KMS-11 (cell line): ENCODE measurements around the gene DPP9.

Experiments used
- H2AFZ ChIP-seq: fragments of 200-600 bp; sonication (generic); 2 replicates; pipeline ENCODE4 v1.6.1; 2016; ENCODE audit warnings: antibody characterized with exemption, mixed run types, low read depth
- H3K27ac ChIP-seq: fragments of 200-600 bp; sonication (generic); 2 replicates; pipeline ENCODE4 v1.6.1; 2016; ENCODE audit warnings: mild to moderate bottlenecking, mixed run types
- H3K27me3 ChIP-seq: fragments of 200-600 bp; sonication (generic); 2 replicates; pipeline ENCODE4 v1.6.1; 2017; ENCODE audit warnings: mild to moderate bottlenecking, low read depth, mixed run types, moderate library complexity; ENCODE audit not compliant: insufficient read depth
- H3K36me3 ChIP-seq: fragments of 200-600 bp; sonication (generic); 2 replicates; pipeline ENCODE4 v1.6.1; 2017; ENCODE audit warnings: mild to moderate bottlenecking, mixed run types; ENCODE audit not compliant: insufficient read depth
- H3K4me1 ChIP-seq: fragments of 200-600 bp; sonication (generic); 2 replicates; pipeline ENCODE4 v1.6.1; 2016; ENCODE audit warnings: mild to moderate bottlenecking, low read depth, mixed run types; ENCODE audit not compliant: poor library complexity, severe bottlenecking
- H3K4me2 ChIP-seq: fragments of 200-600 bp; sonication (generic); 2 replicates; pipeline ENCODE4 v1.7.0; 2016; ENCODE audit warnings: mild to moderate bottlenecking, mixed run types
- H3K4me3 ChIP-seq: fragments of 200-600 bp; sonication (generic); IDR thresholded peaks from 2 replicates; pipeline ENCODE4 v1.6.1; 2017; ENCODE audit warnings: low read depth, low read length, mixed read lengths; ENCODE audit not compliant: insufficient read depth
- H3K79me2 ChIP-seq: fragments of 200-600 bp; sonication (generic); 2 replicates; pipeline ENCODE4 v1.6.1; 2016; ENCODE audit warnings: low read depth, mixed run types; ENCODE audit not compliant: insufficient read depth
- H3K9ac ChIP-seq: fragments of 200-600 bp; sonication (generic); 2 replicates; pipeline ENCODE4 v1.6.1; 2016; ENCODE audit warnings: mild to moderate bottlenecking, mixed run types
- H4K20me1 ChIP-seq: fragments of 200-600 bp; sonication (generic); 2 replicates; pipeline ENCODE4 v1.6.1; 2016; ENCODE audit warnings: mild to moderate bottlenecking, mixed run types; ENCODE audit not compliant: insufficient read depth
- TF ChIP-seq, protein P1 (sequence below): fragments of 200-600 bp; sonication (generic); conservative IDR thresholded peaks from 2 replicates; pipeline ENCODE4 v1.6.1; 2017; ENCODE audit warnings: low read depth, mild to moderate bottlenecking, antibody characterized with exemption, low read length, moderate library complexity, mixed read lengths

Gene DPP9

DNA sequence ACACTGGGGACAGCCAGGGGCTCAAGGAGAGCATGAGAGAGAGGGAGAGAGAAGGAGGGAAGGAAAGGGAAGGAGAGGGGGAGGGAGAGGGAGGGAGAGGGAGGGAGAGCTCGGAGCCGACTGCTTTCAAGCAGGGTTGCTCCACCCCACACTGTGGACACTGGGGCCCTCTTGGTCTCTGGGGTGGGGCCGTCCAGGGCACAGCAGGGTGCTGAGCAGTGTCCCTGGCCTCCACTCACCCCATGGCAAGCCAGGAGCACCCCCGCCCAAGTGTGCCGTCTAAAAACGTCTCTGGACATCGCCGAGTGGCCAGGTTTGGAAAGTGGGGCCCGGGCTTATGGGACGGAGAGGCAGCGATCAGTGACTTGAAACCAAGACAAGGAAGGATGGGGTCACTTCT lies 20.9 kb downstream of the DPP9 start:
- Histone ChIP-seq H2AFZ (no peak overlapping the region), H3K27ac (no peak overlapping the region), H3K4me3 (no peak overlapping the region), H3K4me1 (no peaks in the 10 kb centered on the region), H3K9ac (no peak overlapping the region), H4K20me1 (no peaks in the 10 kb centered on the region), H3K79me2 (no peaks in the 10 kb centered on the region), H3K36me3 (no peaks in the 10 kb centered on the region), H3K4me2 (no peak overlapping the region), H3K27me3 (no peaks in the 10 kb centered on the region)
- TF ChIP-seq, protein P1, sequence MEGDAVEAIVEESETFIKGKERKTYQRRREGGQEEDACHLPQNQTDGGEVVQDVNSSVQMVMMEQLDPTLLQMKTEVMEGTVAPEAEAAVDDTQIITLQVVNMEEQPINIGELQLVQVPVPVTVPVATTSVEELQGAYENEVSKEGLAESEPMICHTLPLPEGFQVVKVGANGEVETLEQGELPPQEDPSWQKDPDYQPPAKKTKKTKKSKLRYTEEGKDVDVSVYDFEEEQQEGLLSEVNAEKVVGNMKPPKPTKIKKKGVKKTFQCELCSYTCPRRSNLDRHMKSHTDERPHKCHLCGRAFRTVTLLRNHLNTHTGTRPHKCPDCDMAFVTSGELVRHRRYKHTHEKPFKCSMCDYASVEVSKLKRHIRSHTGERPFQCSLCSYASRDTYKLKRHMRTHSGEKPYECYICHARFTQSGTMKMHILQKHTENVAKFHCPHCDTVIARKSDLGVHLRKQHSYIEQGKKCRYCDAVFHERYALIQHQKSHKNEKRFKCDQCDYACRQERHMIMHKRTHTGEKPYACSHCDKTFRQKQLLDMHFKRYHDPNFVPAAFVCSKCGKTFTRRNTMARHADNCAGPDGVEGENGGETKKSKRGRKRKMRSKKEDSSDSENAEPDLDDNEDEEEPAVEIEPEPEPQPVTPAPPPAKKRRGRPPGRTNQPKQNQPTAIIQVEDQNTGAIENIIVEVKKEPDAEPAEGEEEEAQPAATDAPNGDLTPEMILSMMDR: no peak

DNA sequence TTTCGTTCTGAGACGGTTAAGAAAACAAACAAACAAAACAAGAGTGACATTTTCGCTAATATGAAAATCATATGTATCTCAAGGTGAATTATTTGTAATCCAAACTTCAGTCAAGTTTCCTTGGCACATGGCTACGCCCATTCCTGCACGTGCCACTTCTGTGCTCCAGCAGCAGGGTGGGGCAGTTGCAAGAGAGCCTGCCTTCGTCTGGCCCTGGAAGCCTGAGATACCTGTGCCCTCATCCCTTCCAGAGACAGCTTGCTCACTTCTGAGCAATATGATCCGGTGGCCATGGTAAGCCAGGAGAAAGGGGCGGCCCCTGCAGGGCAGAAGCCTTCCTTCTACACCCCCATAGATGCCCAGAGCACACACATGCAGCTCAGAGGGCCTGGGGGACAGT lies 22.1 kb downstream of the DPP9 start:
- Histone ChIP-seq H3K4me1 (no peaks in the 10 kb centered on the region), H3K4me3 (no peak overlapping the region), H4K20me1 (no peaks in the 10 kb centered on the region), H3K4me2 (no peak overlapping the region), H3K36me3 (no peaks in the 10 kb centered on the region), H3K9ac (no peak overlapping the region), H3K27ac (no peak overlapping the region), H3K79me2 (no peaks in the 10 kb centered on the region), H3K27me3 (no peaks in the 10 kb centered on the region), H2AFZ (no peak overlapping the region)
- TF ChIP-seq, protein P1: no peak

DNA sequence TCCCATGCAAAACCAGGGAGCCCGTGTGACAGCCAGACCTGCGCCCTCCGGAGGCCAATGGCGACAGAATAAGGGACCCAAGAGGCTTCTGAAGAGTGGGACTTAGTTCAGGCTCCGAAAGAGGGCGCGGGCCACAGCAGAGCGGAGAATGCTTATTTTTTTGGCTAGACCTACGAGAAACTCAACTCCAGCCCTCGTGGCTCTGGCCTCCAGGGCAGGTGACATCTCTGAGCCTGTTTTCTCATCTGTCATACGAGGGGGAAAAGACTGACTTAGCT lies 23.0 kb downstream of the DPP9 start:
- Histone ChIP-seq H4K20me1 (no peaks in the 10 kb centered on the region), H2AFZ (no peak overlapping the region), H3K36me3 (no peaks in the 10 kb centered on the region), H3K4me2 (no peak overlapping the region), H3K4me3 (no peak overlapping the region), H3K79me2 (no peaks in the 10 kb centered on the region), H3K9ac (no peak overlapping the region), H3K27me3 (no peaks in the 10 kb centered on the region), H3K4me1 (peaks cover 5% of the 10 kb centered on the region), H3K27ac (no peak overlapping the region)
- TF ChIP-seq, protein P1: no peak

DNA sequence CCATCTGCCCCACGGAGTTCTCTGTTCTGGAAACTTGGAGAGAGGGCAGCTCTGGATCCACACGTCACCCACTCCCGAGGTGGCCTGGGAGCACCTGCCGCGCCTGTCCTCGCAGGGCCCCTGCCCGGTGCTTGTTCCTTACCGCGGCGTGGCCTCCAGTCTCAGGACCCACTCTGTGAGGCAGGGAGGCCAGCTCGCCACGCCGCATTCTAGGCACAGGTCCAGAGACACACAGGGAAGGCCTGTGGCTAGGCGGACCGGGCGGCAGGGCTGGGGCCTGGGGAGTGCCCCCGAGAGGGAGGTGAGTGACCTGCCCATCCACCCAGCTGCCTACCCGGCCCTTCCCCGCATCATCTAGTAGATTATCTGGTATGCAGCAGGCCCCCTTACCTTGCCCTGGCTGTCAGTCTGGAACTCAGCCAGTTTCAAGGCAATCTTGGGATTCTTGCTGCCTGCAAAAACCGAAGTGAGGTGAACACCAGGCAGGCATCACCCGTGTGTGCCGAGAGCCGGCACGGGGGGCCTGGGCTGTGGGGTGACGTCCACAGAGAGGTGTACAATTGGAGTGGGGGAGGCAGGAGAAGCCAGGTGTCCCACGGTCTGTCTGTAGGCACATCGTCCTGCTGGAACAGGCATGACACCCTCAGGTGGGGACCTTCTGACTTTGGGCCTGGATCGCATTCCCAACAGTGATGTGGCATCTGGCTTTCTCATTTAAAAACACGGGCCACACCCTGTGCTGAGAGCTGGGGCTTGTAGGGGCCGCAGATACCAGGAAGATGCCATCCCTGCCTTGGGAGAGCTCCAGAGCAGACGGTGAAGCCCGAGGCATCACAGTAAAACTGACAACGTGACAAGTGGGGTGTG lies 23.6 kb downstream of the DPP9 start:
- Histone ChIP-seq H3K9ac (no peak overlapping the region), H3K36me3 (no peaks in the 10 kb centered on the region), H3K4me1 (peaks cover 11% of the 10 kb centered on the region), H3K27ac (no peak overlapping the region), H3K79me2 (no peaks in the 10 kb centered on the region), H3K4me2 (no peak overlapping the region), H2AFZ (no peak overlapping the region), H3K4me3 (no peak overlapping the region), H4K20me1 (no peaks in the 10 kb centered on the region), H3K27me3 (no peaks in the 10 kb centered on the region)
- TF ChIP-seq, protein P1: no peak
